Retinal pigment epithelial cell (primary cell): ENCODE data around the gene JAKMIP2.
A peak's percentile ranks its signal among the peaks of the same experiment; 100 is the strongest.

ENCODE experiments used
- DNase-seq: peaks from one replicate; pipeline ENCODE4 v3.0.0-alpha.2; 2010; ENCODE audit warnings: low read depth
- H3K4me3 ChIP-seq: 2 replicates; pipeline ENCODE4 v1.5.1; 2011; ENCODE audit warnings: mild to moderate bottlenecking, low read length, control low read depth, moderate library complexity
- CTCF ChIP-seq: conservative IDR thresholded peaks from 2 replicates; pipeline ENCODE4 v1.5.1; 2011; ENCODE audit warnings: low read depth, low read length, control low read depth, inconsistent platforms

Gene JAKMIP2

GRCh38 chr5:147568710-147569406 is 213.7 kb downstream of the JAKMIP2 start:
- H3K4me3 ChIP-seq: no peak overlapping the region
- no peak for DNase-seq
- TF ChIP-seq CTCF: no peak

GRCh38 chr5:147567917-147568598 is 214.5 kb downstream of the JAKMIP2 start:
- DNase-seq: peak; percentile 31
- no peak overlapping the region for H3K4me3 ChIP-seq
- TF ChIP-seq CTCF: no peak

- no peak overlapping the region for H3K4me3 ChIP-seq
- no peak for DNase-seq
- no peak for TF ChIP-seq CTCF
Measured at GRCh38 chr5:147565524-147565923, 217.0 kb downstream of the JAKMIP2 start.

- DNase-seq: no peak
- no peak for TF ChIP-seq CTCF
- no peak overlapping the region for H3K4me3 ChIP-seq
Measured at GRCh38 chr5:147564124-147564486, 218.4 kb downstream of the JAKMIP2 start.

- no peak overlapping the region for H3K4me3 ChIP-seq
- TF ChIP-seq CTCF: no peak
- DNase-seq: no peak
Measured at GRCh38 chr5:147563466-147564123, 218.9 kb downstream of the JAKMIP2 start.

GRCh38 chr5:147561435-147561834 is 221.1 kb downstream of the JAKMIP2 start:
- no peak overlapping the region for H3K4me3 ChIP-seq
- DNase-seq: no peak
- TF ChIP-seq CTCF: no peak
